H1 (cell line): ENCODE results near the gene VPS11. TPM values are rescaled to one million over a fixed set of nuclear protein-coding genes. Genes with fewer than 3 reads are reported as not detected.

ENCODE experiments used
- ATF3 ChIP-seq: IDR thresholded peaks from 2 replicates; pipeline ENCODE4 v1.6.1; 2011; ENCODE audit warnings: low read depth, mild to moderate bottlenecking, low read length; ENCODE audit not compliant: insufficient read depth
- CHD1 ChIP-seq: IDR thresholded peaks from 2 replicates; pipeline ENCODE4 v1.6.1; 2012; ENCODE audit warnings: low read depth, low read length, improper control_type of control experiment
- E2F6 ChIP-seq: IDR thresholded peaks from 2 replicates; pipeline ENCODE4 v1.6.1; 2012; ENCODE audit warnings: inconsistent platforms
- EP300 ChIP-seq, 2 experiments: IDR thresholded peaks; 1 replicate in 1 of 2; 2 replicates in 1 of 2; pipeline ENCODE4 v1.6.1; 2011 to 2012; ENCODE audit warnings: low read depth in 2 of 2, low read length in 2 of 2, mild to moderate bottlenecking in 2 of 2, borderline replicate concordance in 1 of 2, inconsistent platforms in 1 of 2, moderate library complexity in 1 of 2
- GTF2F1 ChIP-seq: IDR thresholded peaks from 2 replicates; pipeline ENCODE4 v1.6.1; 2012; ENCODE audit warnings: low read depth, low read length, improper control_type of control experiment, borderline replicate concordance
- TAF1 ChIP-seq: IDR thresholded peaks from 2 replicates; pipeline ENCODE4 v1.6.1; 2011; ENCODE audit warnings: mild to moderate bottlenecking, low read depth, low read length
- polyA plus RNA-seq, 7 experiments: library from polyadenylated mRNA; depleted of rRNA in 3 of 7; stranded (reverse) in 5 of 7; unstranded in 2 of 7; fragments of >200 nt in 5 of 7; fragments of 200-250 nt in 2 of 7; gene quantifications; 1 replicate in 5 of 7; 2 replicates in 1 of 7; 4 replicates in 1 of 7; pipeline versions ENCODE4 v1.2.1 to v1.2.3, GENCODE V29; 2011 to 2013; ENCODE audit warnings: missing spikeins in 2 of 7, mixed read lengths in 2 of 7
- total RNA-seq: library from RNA; stranded (reverse); fragmentation: NEBNext Ultra II Directional; extraction: Animal tissue kit (Norgen Biotek cat#: 25700); gene quantifications from 2 replicates; pipeline ENCODE4 v1.2.1, GENCODE V29; 2021

The VPS11 gene
- total and polyA plus RNA-seq, 2 of the 8 experiments (the other 6 are each of a cell fraction or from before 2014, with no cell fraction given), result 13.1 to 15.5 TPM

- TF ChIP-seq ATF3 (no peak), E2F6 (no peak), EP300 (IDR thresholded peaks at IDR 0.05; ENCODE audit: borderline replicate concordance in 1 of 2, low read depth in 2 of 2, low read length in 2 of 2) (no peak), CHD1 (no peak), GTF2F1 (no peak), TAF1 (no peak)
Measured at GRCh38 chr11:119051440-119052162, 16.0 kb upstream of the VPS11 start (continued).
